Panc1 (cell line): ENCODE results near the gene MSMP.

Experiments
- CTCF ChIP-seq: fragments of 450-650 bp; IDR thresholded peaks from 2 replicates; pipeline ENCODE4 v1.5.1; 2017; ENCODE audit warnings: mild to moderate bottlenecking
- POLR2AphosphoS5 ChIP-seq: IDR thresholded peaks from 2 replicates; pipeline ENCODE4 v1.6.1; 2012; ENCODE audit warnings: mild to moderate bottlenecking, low read depth, low read length, moderate library complexity

GRCh38 chr9:35774907-35775635 is 21.0 kb upstream of the MSMP start:
- no peak for TF ChIP-seq CTCF
- TF ChIP-seq POLR2AphosphoS5, result no peak
